Astrocyte (in vitro differentiated cells and primary cell): ENCODE results near the gene SLC7A10.

Source experiments
- CTCF ChIP-seq: IDR thresholded peaks from 2 replicates; pipeline ENCODE4 v1.5.1; 2011; ENCODE audit warnings: low read depth, mild to moderate bottlenecking, inconsistent platforms, low read length, moderate library complexity; ENCODE audit not compliant: insufficient read depth
- EZH2 ChIP-seq: IDR thresholded peaks from 2 replicates; pipeline ENCODE4 v1.6.1; 2012; ENCODE audit warnings: mild to moderate bottlenecking, low read length, inconsistent platforms; ENCODE audit not compliant: insufficient read depth

- no peak for TF ChIP-seq CTCF
- TF ChIP-seq EZH2 = no peak
Measured at GRCh38 chr19:33261511-33262189, 36.0 kb upstream of the SLC7A10 start.
